ENCODE data around the gene KLHL26.

Gene KLHL26

GRCh38 chr19:18608805-18609716 lies 27.8 kb upstream of the KLHL26 start:
- no peaks in the 10 kb centered on the region for H3K36me3 ChIP-seq
- no peak for TF ChIP-seq CTCF (IDR thresholded peaks at IDR 0.05)
- peaks cover 0 to 6% of the 10 kb centered on the region in 2 experiments for H3K4me1 ChIP-seq (ENCODE audit: control insufficient read depth in 1 of 2, insufficient read depth in 1 of 2, low read depth in 1 of 2, low read length in 1 of 2)
- peaks cover 97% of the 10 kb centered on the region for H3K27me3 ChIP-seq
- no peak overlapping the region for H3K27ac ChIP-seq
- H3K9me3 ChIP-seq, result no peaks in the 10 kb centered on the region
- H3K4me3 ChIP-seq (ENCODE audit: low read depth in 1 of 2, low read length in 1 of 2), result no peak overlapping the region

- H3K36me3 ChIP-seq, result no peaks in the 10 kb centered on the region
- H3K27me3 ChIP-seq, result peaks cover 97% of the 10 kb centered on the region
- H3K4me3 ChIP-seq (ENCODE audit: low read depth in 1 of 2, low read length in 1 of 2), result no peak overlapping the region
- TF ChIP-seq CTCF (IDR thresholded peaks at IDR 0.05), result no peak
- H3K27ac ChIP-seq, result no peak overlapping the region
- peaks cover 0 to 6% of the 10 kb centered on the region in 2 experiments for H3K4me1 ChIP-seq (ENCODE audit: control insufficient read depth in 1 of 2, insufficient read depth in 1 of 2, low read depth in 1 of 2, low read length in 1 of 2)
- H3K9me3 ChIP-seq, result no peaks in the 10 kb centered on the region
Observed at GRCh38 chr19:18609717-18610051, 27.1 kb upstream of the KLHL26 start.

- H3K27me3 ChIP-seq, result peaks cover 97% of the 10 kb centered on the region
- no peak overlapping the region for H3K27ac ChIP-seq
- TF ChIP-seq CTCF (IDR thresholded peaks at IDR 0.05), result no peak
Observed at GRCh38 chr19:18610245-18610555, 26.6 kb upstream of the KLHL26 start.

GRCh38 chr19:18610556-18611326 lies 26.1 kb upstream of the KLHL26 start:
- Histone ChIP-seq H3K36me3 (no peaks in the 10 kb centered on the region), H3K4me1 (ENCODE audit: control insufficient read depth in 1 of 2, insufficient read depth in 1 of 2, low read depth in 1 of 2, low read length in 1 of 2) (peaks cover 0 to 6% of the 10 kb centered on the region in 2 experiments), H3K4me3 (ENCODE audit: low read depth in 1 of 2, low read length in 1 of 2) (no peak overlapping the region), H3K9me3 (no peaks in the 10 kb centered on the region), H3K27me3 (peaks cover 97% of the 10 kb centered on the region), H3K27ac (no peak overlapping the region)
- TF ChIP-seq CTCF (IDR thresholded peaks at IDR 0.05), result no peak

More at GRCh38 chr19:18610245-18610555, 26.6 kb upstream of the KLHL26 start:
- Histone ChIP-seq H3K4me1 (ENCODE audit: control insufficient read depth in 1 of 2, insufficient read depth in 1 of 2, low read depth in 1 of 2, low read length in 1 of 2) (peaks cover 0 to 6% of the 10 kb centered on the region in 2 experiments), H3K36me3 (no peaks in the 10 kb centered on the region), H3K4me3 (ENCODE audit: low read depth in 1 of 2, low read length in 1 of 2) (no peak overlapping the region), H3K9me3 (no peaks in the 10 kb centered on the region)

- no peaks in the 10 kb centered on the region for H3K9me3 ChIP-seq
- H3K4me1 ChIP-seq (ENCODE audit: control insufficient read depth in 1 of 2, insufficient read depth in 1 of 2, low read depth in 1 of 2, low read length in 1 of 2), result peaks cover 0 to 6% of the 10 kb centered on the region in 2 experiments
- no peak overlapping the region for H3K4me3 ChIP-seq (ENCODE audit: low read depth in 1 of 2, low read length in 1 of 2)
- TF ChIP-seq CTCF (IDR thresholded peaks at IDR 0.05), result no peak
- no peaks in the 10 kb centered on the region for H3K36me3 ChIP-seq
- peaks cover 98% of the 10 kb centered on the region for H3K27me3 ChIP-seq
- H3K27ac ChIP-seq, result no peak overlapping the region
Observed at GRCh38 chr19:18611327-18612050, 25.3 kb upstream of the KLHL26 start.
